Kidney epithelial cell (primary cell): ENCODE results near the gene RCL1. TPM values are rescaled to one million over a fixed set of nuclear protein-coding genes. Genes with fewer than 3 reads are reported as not detected.

Experiments used
- DNase-seq: peaks from one replicate; pipeline ENCODE4 v3.0.0-alpha.2; 2010; ENCODE audit warnings: low read depth
- H3K27me3 ChIP-seq: 2 replicates; pipeline ENCODE4 v1.6.0; 2011; ENCODE audit warnings: low read length; ENCODE audit not compliant: control insufficient read depth, insufficient read depth
- H3K36me3 ChIP-seq: 2 replicates; pipeline ENCODE4 v1.5.1; 2011; ENCODE audit warnings: low read length; ENCODE audit not compliant: control insufficient read depth, insufficient read depth
- H3K4me3 ChIP-seq: 2 replicates; pipeline ENCODE4 v1.5.1; 2011; ENCODE audit warnings: low read depth, mild to moderate bottlenecking, control low read depth, low read length
- total RNA-seq: library from RNA; depleted of rRNA; stranded (reverse); fragments of >200 nt; gene quantifications from 2 replicates; pipeline ENCODE4 v1.2.3, GENCODE V29; 2015
- TF ChIP-seq, protein P1 (sequence below): IDR thresholded peaks from 2 replicates; pipeline ENCODE4 v1.5.1; 2011; ENCODE audit warnings: mild to moderate bottlenecking, moderate library complexity, low read length, control low read depth, inconsistent platforms; ENCODE audit not compliant: insufficient read depth, poor library complexity, severe bottlenecking

Gene RCL1
- total RNA-seq, 1 donor from 2014 or later = 24.4 TPM

- H3K36me3 ChIP-seq = no peaks in the 10 kb centered on the region
These were observed 45.4 kb downstream of the RCL1 start for GRCh38 chr9:4838189-4838546.

GRCh38 chr9:4839470-4839912 lies 46.7 kb downstream of the RCL1 start:
- H3K36me3 ChIP-seq = no peaks in the 10 kb centered on the region
- DNase-seq = no peak
- H3K27me3 ChIP-seq = no peaks in the 10 kb centered on the region
- no peak overlapping the region for H3K4me3 ChIP-seq
- TF ChIP-seq, protein P1, sequence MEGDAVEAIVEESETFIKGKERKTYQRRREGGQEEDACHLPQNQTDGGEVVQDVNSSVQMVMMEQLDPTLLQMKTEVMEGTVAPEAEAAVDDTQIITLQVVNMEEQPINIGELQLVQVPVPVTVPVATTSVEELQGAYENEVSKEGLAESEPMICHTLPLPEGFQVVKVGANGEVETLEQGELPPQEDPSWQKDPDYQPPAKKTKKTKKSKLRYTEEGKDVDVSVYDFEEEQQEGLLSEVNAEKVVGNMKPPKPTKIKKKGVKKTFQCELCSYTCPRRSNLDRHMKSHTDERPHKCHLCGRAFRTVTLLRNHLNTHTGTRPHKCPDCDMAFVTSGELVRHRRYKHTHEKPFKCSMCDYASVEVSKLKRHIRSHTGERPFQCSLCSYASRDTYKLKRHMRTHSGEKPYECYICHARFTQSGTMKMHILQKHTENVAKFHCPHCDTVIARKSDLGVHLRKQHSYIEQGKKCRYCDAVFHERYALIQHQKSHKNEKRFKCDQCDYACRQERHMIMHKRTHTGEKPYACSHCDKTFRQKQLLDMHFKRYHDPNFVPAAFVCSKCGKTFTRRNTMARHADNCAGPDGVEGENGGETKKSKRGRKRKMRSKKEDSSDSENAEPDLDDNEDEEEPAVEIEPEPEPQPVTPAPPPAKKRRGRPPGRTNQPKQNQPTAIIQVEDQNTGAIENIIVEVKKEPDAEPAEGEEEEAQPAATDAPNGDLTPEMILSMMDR = no peak

More at GRCh38 chr9:4838189-4838546, 45.4 kb downstream of the RCL1 start:
- H3K27me3 ChIP-seq = no peaks in the 10 kb centered on the region
- no peak overlapping the region for H3K4me3 ChIP-seq
- TF ChIP-seq, protein P1 = no peak
- no peak for DNase-seq

- Histone ChIP-seq H3K36me3 (no peaks in the 10 kb centered on the region), H3K27me3 (no peaks in the 10 kb centered on the region), H3K4me3 (no peak overlapping the region)
- TF ChIP-seq, protein P1 = no peak
- DNase-seq = no peak
These were observed 47.3 kb downstream of the RCL1 start for GRCh38 chr9:4840018-4840417.

GRCh38 chr9:4842213-4842612 lies 49.5 kb downstream of the RCL1 start:
- DNase-seq = no peak
- TF ChIP-seq, protein P1 = no peak
- no peak overlapping the region for H3K4me3 ChIP-seq
- H3K27me3 ChIP-seq = no peaks in the 10 kb centered on the region
- H3K36me3 ChIP-seq = no peaks in the 10 kb centered on the region

GRCh38 chr9:4842734-4843133 lies 50.0 kb downstream of the RCL1 start:
- no peak overlapping the region for H3K4me3 ChIP-seq
- DNase-seq = no peak
- no peaks in the 10 kb centered on the region for H3K27me3 ChIP-seq
- TF ChIP-seq, protein P1 = no peak
- no peaks in the 10 kb centered on the region for H3K36me3 ChIP-seq

- no peaks in the 10 kb centered on the region for H3K27me3 ChIP-seq
- H3K36me3 ChIP-seq = no peaks in the 10 kb centered on the region
- H3K4me3 ChIP-seq = no peak overlapping the region
- TF ChIP-seq, protein P1 = no peak
- DNase-seq = no peak
These were observed 51.5 kb downstream of the RCL1 start for GRCh38 chr9:4844056-4844838.
